DOHH2 (cell line): Measurements from ENCODE around the gene GAS7.

Experiments
- CTCF ChIP-seq: fragments of 200-600 bp; sonication (generic); IDR thresholded peaks from one replicate; pipeline ENCODE4 v1.5.1; 2014; ENCODE audit warnings: antibody characterized with exemption, mild to moderate bottlenecking, low read depth, low read length; ENCODE audit not compliant: poor library complexity, severe bottlenecking
- EZH2phosphoT487 ChIP-seq: fragments of 200-600 bp; sonication (generic); IDR thresholded peaks from 2 replicates; pipeline ENCODE4 v1.6.1; 2017; ENCODE audit warnings: borderline replicate concordance, mild to moderate bottlenecking, antibody characterized with exemption, low read length, moderate library complexity, mixed read lengths

GRCh38 chr17:10081571-10082169, 116.7 kb downstream of the GAS7 start:
- TF ChIP-seq CTCF (no peak), EZH2phosphoT487 (no peak)
